WERI-Rb-1 (cell line): Measurements from ENCODE around the gene PCDHGA4.
"Not testable (repeated sequence)": the region's sequence is repeated elsewhere in the genome, so short reads cannot be mapped to it uniquely, and the experiment has no call there.

Source experiments
- DNase-seq: peaks from one replicate; pipeline ENCODE4 v3.0.0-alpha.2; 2020
- H3K27ac ChIP-seq: fragments of 250-450 bp; sonication (Bioruptor Pico); 2 replicates; pipeline ENCODE4 v1.5.1; 2020; ENCODE audit warnings: mild to moderate bottlenecking, moderate library complexity
- H3K27me3 ChIP-seq: fragments of 250-450 bp; sonication (Bioruptor Pico); 2 replicates; pipeline ENCODE4 v1.5.1; 2021; ENCODE audit warnings: mild to moderate bottlenecking, low read depth, moderate library complexity; ENCODE audit not compliant: insufficient read depth, severe bottlenecking
- H3K36me3 ChIP-seq: fragments of 250-450 bp; sonication (Bioruptor Pico); 2 replicates; pipeline ENCODE4 v1.5.1; 2020; ENCODE audit warnings: mild to moderate bottlenecking, moderate library complexity
- H3K4me3 ChIP-seq: 2 replicates; pipeline ENCODE4 v1.5.1; 2011; ENCODE audit warnings: low read depth, mild to moderate bottlenecking, control low read depth, low read length
- H3K9me3 ChIP-seq: fragments of 250-450 bp; sonication (Bioruptor Pico); 2 replicates; pipeline ENCODE4 v1.5.1; 2021; ENCODE audit warnings: mild to moderate bottlenecking, moderate library complexity; ENCODE audit not compliant: severe bottlenecking
- CTCF ChIP-seq: IDR thresholded peaks from 2 replicates; pipeline ENCODE4 v1.5.1; 2011; ENCODE audit warnings: low read depth, mild to moderate bottlenecking, control low read depth, inconsistent platforms, low read length

The PCDHGA4 gene

DNA sequence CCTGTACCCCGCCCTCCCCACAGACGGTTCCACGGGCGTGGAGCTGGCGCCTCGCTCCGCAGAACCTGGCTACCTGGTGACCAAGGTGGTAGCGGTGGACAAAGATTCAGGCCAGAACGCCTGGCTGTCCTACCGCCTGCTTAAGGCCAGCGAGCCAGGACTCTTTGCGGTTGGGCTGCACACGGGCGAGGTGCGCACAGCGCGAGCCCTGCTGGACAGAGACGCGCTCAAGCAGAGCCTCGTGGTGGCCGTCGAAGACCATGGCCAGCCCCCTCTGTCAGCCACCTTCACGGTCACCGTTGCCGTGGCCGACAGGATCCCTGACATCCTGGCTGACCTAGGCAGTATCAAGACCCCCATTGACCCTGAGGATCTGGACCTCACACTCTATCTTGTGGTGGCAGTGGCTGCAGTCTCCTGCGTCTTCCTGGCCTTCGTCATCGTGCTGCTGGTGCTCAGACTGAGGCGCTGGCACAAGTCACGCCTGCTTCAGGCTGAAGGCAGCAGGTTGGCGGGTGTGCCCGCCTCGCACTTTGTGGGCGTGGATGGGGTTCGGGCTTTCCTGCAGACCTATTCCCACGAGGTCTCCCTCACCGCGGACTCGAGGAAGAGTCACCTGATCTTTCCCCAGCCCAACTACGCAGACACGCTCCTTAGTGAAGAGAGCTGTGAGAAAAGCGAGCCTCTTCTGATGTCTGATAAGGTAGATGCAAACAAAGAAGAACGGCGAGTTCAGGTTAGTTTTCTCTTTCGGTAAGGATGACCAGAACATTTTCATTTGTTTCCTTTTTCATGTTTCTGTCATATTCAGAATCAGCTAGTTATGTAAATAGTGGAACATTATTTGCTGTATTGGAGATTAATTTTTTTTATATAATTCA, 11.4 kb downstream of the PCDHGA4 start:
- H3K4me3 ChIP-seq: no peak overlapping the region
- no peak for TF ChIP-seq CTCF
- no peaks in the 10 kb centered on the region for H3K36me3 ChIP-seq
- H3K27me3 ChIP-seq: no peaks in the 10 kb centered on the region
- no peak for DNase-seq
- H3K27ac ChIP-seq: no peak overlapping the region
- H3K9me3 ChIP-seq: peaks cover 23% of the 10 kb centered on the region

DNA sequence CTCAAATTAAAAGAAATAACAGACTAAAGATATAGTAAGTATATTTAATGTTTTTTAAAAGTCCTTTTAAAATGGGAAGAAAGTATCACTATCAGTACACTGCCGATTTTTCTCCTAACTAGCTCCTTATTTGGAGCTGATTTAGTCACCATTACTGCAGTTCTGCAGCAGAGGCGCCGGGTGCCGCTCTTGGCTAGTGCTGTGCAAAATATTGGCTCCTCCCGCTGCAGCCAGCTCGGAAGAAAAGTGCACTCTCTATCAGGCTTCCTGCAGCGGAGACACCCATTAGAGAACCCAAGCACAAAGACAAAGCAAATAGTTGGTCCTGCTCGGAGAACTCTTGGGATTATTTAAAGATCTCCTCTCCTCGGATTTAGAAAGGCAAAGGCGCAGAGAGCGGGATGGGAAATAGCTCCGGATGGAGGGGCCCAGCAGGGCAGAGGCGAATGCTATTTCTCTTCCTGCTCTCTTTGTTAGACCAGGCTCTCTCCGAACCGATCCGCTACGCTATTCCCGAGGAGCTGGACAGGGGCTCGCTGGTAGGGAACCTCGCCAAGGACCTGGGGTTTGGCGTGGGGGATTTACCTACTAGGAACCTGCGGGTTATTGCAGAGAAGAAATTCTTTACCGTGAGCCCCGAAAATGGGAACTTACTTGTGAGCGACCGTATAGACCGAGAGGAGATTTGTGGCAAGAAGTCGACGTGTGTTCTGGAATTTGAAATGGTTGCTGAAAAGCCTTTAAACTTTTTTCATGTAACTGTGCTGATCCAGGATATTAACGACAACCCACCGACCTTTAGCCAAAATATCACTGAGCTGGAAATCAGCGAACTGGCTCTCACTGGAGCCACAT, 15.4 kb downstream of the PCDHGA4 start, which contains the start of gene PCDHGB3:
Gene PCDHGB3, plus strand, starts transcription at position 249 of the 855 bp plus-strand sequence. Its CDS starts 153 bp downstream, at position 402.
- Histone ChIP-seq H3K27ac (no peak within 1 kb of the TSS), H3K9me3 (peaks cover 28% of the 10 kb centered on the region), H3K4me3 (no peak within 1 kb of the TSS), H3K27me3 (no peaks in the 10 kb centered on the region), H3K36me3 (no peaks in the 10 kb centered on the region)
- TF ChIP-seq CTCF: no peak
- DNase-seq: no peak

- no peak for TF ChIP-seq CTCF
- no peaks in the 10 kb centered on the region for H3K27me3 ChIP-seq
- no peak overlapping the region for H3K27ac ChIP-seq
- H3K36me3 ChIP-seq: no peaks in the 10 kb centered on the region
- no peak for DNase-seq
- peaks cover 30% of the 10 kb centered on the region for H3K9me3 ChIP-seq
- no peak overlapping the region for H3K4me3 ChIP-seq
Measured at GRCh38 chr5:141371572-141372475, 17.0 kb downstream of the PCDHGA4 start.

GRCh38 chr5:141373673-141374317, 19.0 kb downstream of the PCDHGA4 start, which contains the start of gene PCDHGA6:
PCDHGA6 (plus strand) TSS chr5:141373891; CDS start chr5:141374084, 193 bp downstream.
- Histone ChIP-seq H3K27me3 (no peaks in the 10 kb centered on the region), H3K4me3 (no peak within 1 kb of the TSS), H3K36me3 (no peaks in the 10 kb centered on the region), H3K27ac (no peak within 1 kb of the TSS), H3K9me3 (peaks cover 30% of the 10 kb centered on the region)
- no peak for TF ChIP-seq CTCF
- no peak for DNase-seq

DNA sequence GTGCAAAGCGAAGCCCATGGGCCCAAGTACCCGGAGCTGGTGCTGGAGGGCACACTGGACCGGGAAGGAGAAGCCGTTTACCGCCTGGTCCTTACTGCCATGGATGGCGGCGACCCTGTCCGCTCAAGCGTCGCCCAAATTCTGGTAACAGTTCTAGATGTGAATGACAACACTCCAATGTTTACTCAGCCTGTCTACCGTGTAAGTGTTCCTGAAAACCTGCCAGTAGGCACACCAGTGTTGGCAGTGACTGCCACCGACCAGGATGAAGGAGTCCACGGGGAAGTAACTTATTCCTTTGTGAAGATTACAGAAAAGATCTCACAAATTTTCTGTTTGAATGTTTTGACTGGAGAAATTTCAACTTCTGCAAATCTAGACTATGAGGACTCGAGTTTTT, 19.8 kb downstream of the PCDHGA4 start:
- DNase-seq: no peak
- Histone ChIP-seq H3K4me3 (no peak overlapping the region), H3K36me3 (no peaks in the 10 kb centered on the region), H3K27ac (no peak overlapping the region), H3K9me3 (peaks cover 30% of the 10 kb centered on the region), H3K27me3 (no peaks in the 10 kb centered on the region)
- no peak for TF ChIP-seq CTCF

DNA sequence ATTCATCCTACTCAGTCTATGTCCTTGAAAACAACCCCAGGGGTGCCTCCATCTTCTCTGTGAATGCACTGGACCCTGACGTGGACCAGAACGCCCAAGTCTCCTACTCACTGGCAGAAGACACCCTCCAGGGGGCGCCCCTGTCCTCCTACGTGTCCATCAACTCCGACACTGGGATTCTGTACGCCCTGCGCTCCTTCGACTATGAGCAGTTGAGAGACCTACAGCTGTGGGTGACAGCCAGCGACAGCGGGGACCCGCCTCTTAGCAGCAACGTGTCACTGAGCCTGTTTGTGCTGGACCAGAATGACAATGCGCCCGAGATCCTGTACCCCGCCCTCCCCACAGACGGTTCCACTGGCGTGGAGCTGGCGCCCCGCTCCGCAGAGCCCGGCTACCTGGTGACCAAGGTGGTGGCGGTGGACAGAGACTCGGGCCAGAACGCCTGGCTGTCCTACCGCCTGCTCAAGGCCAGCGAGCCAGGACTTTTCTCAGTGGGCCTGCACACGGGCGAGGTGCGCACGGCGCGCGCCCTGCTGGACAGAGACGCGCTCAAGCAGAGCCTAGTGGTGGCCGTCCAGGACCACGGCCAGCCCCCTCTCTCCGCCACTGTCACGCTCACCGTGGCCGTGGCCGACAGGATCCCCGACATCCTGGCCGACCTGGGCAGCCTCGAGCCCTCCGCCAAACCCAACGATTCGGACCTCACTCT, 20.8 kb downstream of the PCDHGA4 start:
- H3K9me3 ChIP-seq: peaks cover 29% of the 10 kb centered on the region

More for the DNA sequence above, 20.8 kb downstream of the PCDHGA4 start:
- not testable (repeated sequence) for DNase-seq, H3K27ac ChIP-seq, H3K27me3 ChIP-seq, H3K36me3 ChIP-seq, H3K4me3 ChIP-seq
